Kidney (tissue), 14 donors: ENCODE results near the gene GTPBP3. TPM values are rescaled to one million over a fixed set of nuclear protein-coding genes. Genes with fewer than 3 reads are reported as not detected.

ENCODE experiments used
- DNase-seq, 5 donors: peaks; one replicate each; pipeline ENCODE4 v3.0.0-alpha.2; 2013 to 2020
- FAIRE-seq: peaks from 2 replicates; lab custom pipeline; 2012; peaks lifted over from hg19 to GRCh38; lab: Jason Lieb, UNC
- H3K27ac ChIP-seq, 2 donors: one replicate each; pipeline ENCODE4 v1.7.0; 2013; ENCODE audit warnings: low read depth in 2 of 2, low read length in 2 of 2, inconsistent platforms in 1 of 2
- H3K27me3 ChIP-seq: one replicate; pipeline ENCODE4 v1.7.1; 2013; ENCODE audit warnings: low read length, inconsistent platforms; ENCODE audit not compliant: control insufficient read depth, insufficient read depth
- H3K36me3 ChIP-seq, 3 donors: one replicate each; pipeline versions ENCODE4 v1.7.0 to v1.7.1; 2013; ENCODE audit warnings: low read length in 3 of 3, control low read depth in 1 of 3, inconsistent platforms in 1 of 3; ENCODE audit not compliant: insufficient read depth in 3 of 3, control insufficient read depth in 2 of 3
- H3K4me1 ChIP-seq, 3 donors: one replicate each; pipeline versions ENCODE4 v1.7.0 to v1.7.1; 2013; ENCODE audit warnings: low read length in 3 of 3, inconsistent platforms in 1 of 3, low read depth in 1 of 3; ENCODE audit not compliant: control insufficient read depth in 2 of 3, insufficient read depth in 2 of 3
- H3K4me3 ChIP-seq, 3 donors: one replicate each; pipeline versions ENCODE4 v1.7.0 to v1.8.1; 2013; ENCODE audit warnings: low read length in 3 of 3, control low read depth in 1 of 3, inconsistent platforms in 1 of 3
- H3K9ac ChIP-seq, 3 donors: one replicate each; pipeline versions ENCODE4 v1.7.0 to v1.7.1; 2013; ENCODE audit warnings: low read length in 3 of 3, control low read depth in 1 of 3, inconsistent platforms in 1 of 3
- H3K9me3 ChIP-seq, 3 donors: one replicate each; pipeline versions ENCODE4 v1.7.0 to v1.7.1; 2013; ENCODE audit warnings: low read length in 3 of 3, control low read depth in 1 of 3, inconsistent platforms in 1 of 3; ENCODE audit not compliant: control insufficient read depth in 2 of 3, insufficient read depth in 1 of 3
- intact Hi-C: fragments of 100-400 bp; cut with DNase I; formaldehyde crosslinking; loops from one replicate; pipeline ENCODE4 v1.11.1; 2022
- polyA plus RNA-seq: library from polyadenylated mRNA; stranded (reverse); fragments of 350-450 nt; fragmentation: Illumina TruSeq; extraction: RNeasy Lipid Tissue Mini Kit (QIAGEN cat#74804); gene quantifications from one replicate; pipeline ENCODE4 v1.2.3, GENCODE V29; 2014; ENCODE audit warnings: low read depth, low replicate concordance; ENCODE audit not compliant: insufficient read depth
- total RNA-seq: library from RNA; stranded (reverse); fragmentation: NEBNext Ultra II Directional; extraction: Animal tissue kit (Norgen Biotek cat#: 25700); gene quantifications from one replicate; pipeline ENCODE4 v1.2.1, GENCODE V29; 2021
- TF ChIP-seq, protein P1 (sequence below): IDR thresholded peaks from 3 replicates; pipeline ENCODE4 v1.5.1; 2012; ENCODE audit warnings: mild to moderate bottlenecking, moderate library complexity, borderline replicate concordance; ENCODE audit not compliant: insufficient read depth; ENCODE audit errors: extremely low read depth
- donor health status: control.
- donor health status: control.
- donor health status: control.
- donor health status: control.
- donor health status: control.
- donor health status: DM: yes; HTN: yes; CAD: no.
- donor health status: Normal renal cell carcinoma (clear cell type).

The GTPBP3 gene
- total and polyA plus RNA-seq, 2 donors from 2014 or later = 11.0 to 20.4 TPM

- Histone ChIP-seq H3K36me3 (no peaks in the 10 kb centered on the region), H3K27me3 (no peaks in the 10 kb centered on the region), H3K4me3 (no peak overlapping the region), H3K9me3 (no peaks in the 10 kb centered on the region), H3K27ac (no peak overlapping the region), H3K4me1 (peaks cover 0 to under 1% (median 0%) of the 10 kb centered on the region in 3 donors), H3K9ac (no peak overlapping the region)
- FAIRE-seq (no peak), DNase-seq (no peak)
- intact Hi-C loops = no loop called here
- TF ChIP-seq, protein P1, sequence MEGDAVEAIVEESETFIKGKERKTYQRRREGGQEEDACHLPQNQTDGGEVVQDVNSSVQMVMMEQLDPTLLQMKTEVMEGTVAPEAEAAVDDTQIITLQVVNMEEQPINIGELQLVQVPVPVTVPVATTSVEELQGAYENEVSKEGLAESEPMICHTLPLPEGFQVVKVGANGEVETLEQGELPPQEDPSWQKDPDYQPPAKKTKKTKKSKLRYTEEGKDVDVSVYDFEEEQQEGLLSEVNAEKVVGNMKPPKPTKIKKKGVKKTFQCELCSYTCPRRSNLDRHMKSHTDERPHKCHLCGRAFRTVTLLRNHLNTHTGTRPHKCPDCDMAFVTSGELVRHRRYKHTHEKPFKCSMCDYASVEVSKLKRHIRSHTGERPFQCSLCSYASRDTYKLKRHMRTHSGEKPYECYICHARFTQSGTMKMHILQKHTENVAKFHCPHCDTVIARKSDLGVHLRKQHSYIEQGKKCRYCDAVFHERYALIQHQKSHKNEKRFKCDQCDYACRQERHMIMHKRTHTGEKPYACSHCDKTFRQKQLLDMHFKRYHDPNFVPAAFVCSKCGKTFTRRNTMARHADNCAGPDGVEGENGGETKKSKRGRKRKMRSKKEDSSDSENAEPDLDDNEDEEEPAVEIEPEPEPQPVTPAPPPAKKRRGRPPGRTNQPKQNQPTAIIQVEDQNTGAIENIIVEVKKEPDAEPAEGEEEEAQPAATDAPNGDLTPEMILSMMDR = no peak
These were observed 43.2 kb downstream of the GTPBP3 start for GRCh38 chr19:17380426-17381138.

- Histone ChIP-seq H3K27ac (no peak overlapping the region), H3K9ac (no peak overlapping the region), H3K36me3 (no peaks in the 10 kb centered on the region), H3K4me1 (peaks cover 0 to 3% (median 0%) of the 10 kb centered on the region in 3 donors), H3K4me3 (no peak overlapping the region), H3K9me3 (no peaks in the 10 kb centered on the region), H3K27me3 (no peaks in the 10 kb centered on the region)
- TF ChIP-seq, protein P1 = peak; percentile 80
- no peak for FAIRE-seq
- DNase-seq = peak; percentile 77 to 89 (median 88)
- intact Hi-C loops = no loop called here
These were observed 48.7 kb downstream of the GTPBP3 start for GRCh38 chr19:17385878-17386611.

DNA sequence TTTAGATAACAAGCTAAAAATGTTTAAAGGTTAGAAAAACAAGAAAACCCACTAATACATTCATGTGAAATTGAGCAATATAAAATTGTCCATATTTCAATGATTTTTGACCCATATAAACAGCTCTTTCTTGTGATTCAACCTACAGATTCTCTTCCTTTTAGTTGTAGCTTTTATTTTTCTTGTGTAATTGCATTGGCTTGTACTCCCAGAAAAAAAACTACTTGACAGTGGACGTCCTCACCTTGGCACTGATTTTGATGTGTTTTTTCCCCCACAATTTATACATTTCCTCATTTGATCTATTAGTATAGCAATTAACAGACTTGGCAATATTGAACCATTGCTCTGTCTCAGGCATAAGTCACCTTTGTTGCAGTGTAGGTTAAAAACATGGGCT lies 51.9 kb downstream of the GTPBP3 start:
- Histone ChIP-seq H3K4me1 (peaks cover 0 to 9% (median 4%) of the 10 kb centered on the region in 3 donors), H3K36me3 (no peaks in the 10 kb centered on the region), H3K27ac (no peak overlapping the region), H3K4me3 (no peak overlapping the region), H3K9ac (no peak overlapping the region), H3K27me3 (no peaks in the 10 kb centered on the region), H3K9me3 (no peaks in the 10 kb centered on the region)
- intact Hi-C loops = no loop called here
- TF ChIP-seq, protein P1 = no peak
- DNase-seq (no peak), FAIRE-seq (no peak)
